ENCODE data around the gene C9orf40. TPM values are rescaled to one million over a fixed set of nuclear protein-coding genes. Genes with fewer than 3 reads are reported as not detected.
A peak's percentile ranks its signal among the peaks of the same experiment; 100 is the strongest.

Gene C9orf40
- total and polyA plus RNA-seq, 2 of the 4 experiments (the other 2 are of a cell fraction): 0.36 to 1.9 TPM

GRCh38 chr9:74951107-74951720, 1.5 kb downstream of the C9orf40 start:
- Histone ChIP-seq H3K14ac (replicated peaks; ENCODE audit: low read depth, low read length) (peak overlapping the region; percentile 64; the same call in 1 of the 2 replicates), H4K91ac (ENCODE audit: insufficient read depth, low read depth, low read length) (no peak overlapping the region), H3K9me3 (ENCODE audit: control insufficient read depth, insufficient read depth, low read length) (no peaks in the 10 kb centered on the region), H4K5ac (ENCODE audit: low read depth, low read length) (peak overlapping the region; percentile 8; the same call in 1 of the 2 replicates), H2AK9ac (replicated peaks; ENCODE audit: low read depth, low read length, poor library complexity) (no peak overlapping the region), H2BK120ac (ENCODE audit: low read depth, low read length) (no peak overlapping the region), H2AK5ac (ENCODE audit: low read depth, low read length) (no peak overlapping the region), H3K9me1 (ENCODE audit: insufficient read depth, low read length) (no peaks in the 10 kb centered on the region), H3K27me3 (ENCODE audit: control insufficient read depth, insufficient read depth, low read length) (no peaks in the 10 kb centered on the region), H3K18ac (ENCODE audit: low read depth, low read length) (no peak overlapping the region), H3K23ac (ENCODE audit: low read depth, low read length) (peak overlapping the region; percentile 93; the same call in 1 of the 2 replicates), H2BK15ac (ENCODE audit: low read depth, low read length) (no peak overlapping the region), H3K79me1 (ENCODE audit: low read depth in 1 of 2, low read length in 2 of 2) (peaks cover 11 to 16% of the 10 kb centered on the region in 2 experiments), H3K4me3 (ENCODE audit: insufficient read depth, low read depth, low read length) (peak overlapping the region; percentile 100), H2AFZ (replicated peaks; ENCODE audit: low read length, poor library complexity) (peak overlapping the region; percentile 99), H2BK5ac (ENCODE audit: low read depth, low read length, poor library complexity, severe bottlenecking) (no peak overlapping the region), H3K9ac (ENCODE audit: low read depth, low read length) (peak overlapping the region; percentile 93), H4K8ac (ENCODE audit: low read depth in 2 of 2, low read length in 2 of 2) (peak overlapping the region in 1 of 2 experiments; percentile 82; a peak in 2 of 4 replicates), H3K4me2 (ENCODE audit: low read depth, low read length) (peak overlapping the region; percentile 92), H3K4me1 (ENCODE audit: control insufficient read depth, insufficient read depth, low read length) (no peaks in the 10 kb centered on the region), H3K36me3 (ENCODE audit: control insufficient read depth, insufficient read depth, low read length) (no peaks in the 10 kb centered on the region), H3K56ac (ENCODE audit: extremely low read depth, insufficient read depth, low read length) (peak overlapping the region; percentile 42; the same call in 1 of the 2 replicates), H3K4ac (ENCODE audit: low read depth, low read length) (no peak overlapping the region), H4K20me1 (ENCODE audit: insufficient read depth, low read length) (no peaks in the 10 kb centered on the region), H2BK20ac (ENCODE audit: low read depth, low read length) (no peak overlapping the region), H3K27ac (ENCODE audit: insufficient read depth, low read length) (no peak overlapping the region; the same call in 1 of the 2 replicates)
- intact Hi-C loops (cut with micrococcal nuclease): no loop called here
- ATAC-seq (ENCODE audit: low read depth) (no peak), DNase-seq (no peak)
- 63% methylated on average over 8 of the region's 21 CpGs; no CpG with 5 or more reads in 1 of the 2 experiments for WGBS, 2 experiments (ENCODE audit: extremely low coverage in 2 of 2, insufficient read length in 1 of 2)
- dilution Hi-C loops (cut with HindIII; ENCODE audit: low sequenced_read_pairs, unreplicated experiment): no loop called here
- in situ Hi-C loops (cut with MboI; ENCODE audit: low sequenced_read_pairs): no loop called here
- ChIA-PET CTCF (no interaction called here), POLR2A (ENCODE audit: unreplicated experiment) (no interaction called here)
- BruUV-seq (replicated peaks): no TSS peak
- no peak for TF ChIP-seq ELK1 (IDR thresholded peaks at IDR 0.05; ENCODE audit: borderline replicate concordance, low read depth, low read length)
- TF ChIP-seq, protein P1, sequence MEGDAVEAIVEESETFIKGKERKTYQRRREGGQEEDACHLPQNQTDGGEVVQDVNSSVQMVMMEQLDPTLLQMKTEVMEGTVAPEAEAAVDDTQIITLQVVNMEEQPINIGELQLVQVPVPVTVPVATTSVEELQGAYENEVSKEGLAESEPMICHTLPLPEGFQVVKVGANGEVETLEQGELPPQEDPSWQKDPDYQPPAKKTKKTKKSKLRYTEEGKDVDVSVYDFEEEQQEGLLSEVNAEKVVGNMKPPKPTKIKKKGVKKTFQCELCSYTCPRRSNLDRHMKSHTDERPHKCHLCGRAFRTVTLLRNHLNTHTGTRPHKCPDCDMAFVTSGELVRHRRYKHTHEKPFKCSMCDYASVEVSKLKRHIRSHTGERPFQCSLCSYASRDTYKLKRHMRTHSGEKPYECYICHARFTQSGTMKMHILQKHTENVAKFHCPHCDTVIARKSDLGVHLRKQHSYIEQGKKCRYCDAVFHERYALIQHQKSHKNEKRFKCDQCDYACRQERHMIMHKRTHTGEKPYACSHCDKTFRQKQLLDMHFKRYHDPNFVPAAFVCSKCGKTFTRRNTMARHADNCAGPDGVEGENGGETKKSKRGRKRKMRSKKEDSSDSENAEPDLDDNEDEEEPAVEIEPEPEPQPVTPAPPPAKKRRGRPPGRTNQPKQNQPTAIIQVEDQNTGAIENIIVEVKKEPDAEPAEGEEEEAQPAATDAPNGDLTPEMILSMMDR (conservative IDR thresholded peaks at IDR 0.05; ENCODE audit: low read depth, low read length): no peak
- TF ChIP-seq CEBPB (IDR thresholded peaks at IDR 0.05; ENCODE audit: low read depth, low read length): no peak
- no peak for TF ChIP-seq RAD21 (IDR thresholded peaks at IDR 0.05; ENCODE audit: low read length)
- TF ChIP-seq RFX5 (IDR thresholded peaks at IDR 0.05; ENCODE audit: low read depth, low read length): no peak
- no peak for TF ChIP-seq NFE2L2 (IDR thresholded peaks at IDR 0.05; ENCODE audit: low read depth, low read length)
- TF ChIP-seq POLR2A (IDR thresholded peaks at IDR 0.05; ENCODE audit: low read depth, low read length): no peak
- TF ChIP-seq USF2 (IDR thresholded peaks at IDR 0.05; ENCODE audit: low read depth, low read length): no peak
- no peak for TF ChIP-seq RCOR1 (IDR thresholded peaks at IDR 0.05; ENCODE audit: insufficient replicate concordance, low read length)
- TF ChIP-seq MAZ (IDR thresholded peaks at IDR 0.05; ENCODE audit: borderline replicate concordance, low read depth, low read length): no peak
- TF ChIP-seq MXI1 (IDR thresholded peaks at IDR 0.05; ENCODE audit: borderline replicate concordance, low read depth, low read length): no peak
- no peak for TF ChIP-seq FOS (IDR thresholded peaks at IDR 0.05; ENCODE audit: low read depth, low read length)
- TF ChIP-seq SMC3 (IDR thresholded peaks at IDR 0.05; ENCODE audit: low read depth, low read length): no peak
- no peak for TF ChIP-seq BHLHE40 (IDR thresholded peaks at IDR 0.05; ENCODE audit: low read depth, low read length)
- no peak for TF ChIP-seq CHD1 (IDR thresholded peaks at IDR 0.05; ENCODE audit: low read depth, low read length)
- TF ChIP-seq MAFK (IDR thresholded peaks at IDR 0.05; ENCODE audit: low read depth, low read length): no peak
